ENCODE data around the gene TPSD1.

The TPSD1 gene

DNA sequence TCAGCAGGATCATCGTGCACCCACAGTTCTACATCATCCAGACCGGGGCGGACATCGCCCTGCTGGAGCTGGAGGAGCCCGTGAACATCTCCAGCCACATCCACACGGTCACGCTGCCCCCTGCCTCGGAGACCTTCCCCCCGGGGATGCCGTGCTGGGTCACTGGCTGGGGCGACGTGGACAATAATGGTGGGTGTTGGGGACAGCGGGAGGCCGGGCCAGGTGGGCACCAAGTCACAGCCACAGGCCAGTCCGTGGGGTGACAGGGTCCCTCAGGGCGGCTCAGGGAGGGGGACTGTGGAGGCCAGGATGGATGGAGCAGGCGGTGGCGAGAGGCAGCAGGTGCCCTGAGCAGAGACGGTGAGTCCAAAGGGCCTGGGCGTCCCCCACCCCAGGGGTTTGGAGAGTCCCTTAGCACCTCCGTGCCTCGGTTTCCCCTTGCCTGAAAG lies 1.0 kb downstream of the TPSD1 start:
- Histone ChIP-seq H3K4me3 (ENCODE audit: insufficient read length, low read depth) (no peak overlapping the region), H3K9ac (ENCODE audit: insufficient read length, low read depth) (no peak overlapping the region), H3K36me3 (ENCODE audit: insufficient read depth, insufficient read length, low read length) (no peaks in the 10 kb centered on the region), H3K27me3 (ENCODE audit: insufficient read depth, insufficient read length) (peaks cover 49% of the 10 kb centered on the region), H3K4me1 (ENCODE audit: insufficient read depth, insufficient read length) (no peaks in the 10 kb centered on the region), H3K9me3 (ENCODE audit: insufficient read depth, low read length) (no peaks in the 10 kb centered on the region)
- TF ChIP-seq YY1 (IDR thresholded peaks at IDR 0.05; ENCODE audit: insufficient read depth, insufficient read length) (no peak), ZNF274 (IDR thresholded peaks at IDR 0.05; ENCODE audit: low read depth, low read length) (no peak), SUZ12 (IDR thresholded peaks at IDR 0.05; ENCODE audit: extremely low read depth, insufficient read depth, insufficient read length) (no peak)
- DNase-seq (ENCODE audit: low read depth, low spot score): no peak

DNA sequence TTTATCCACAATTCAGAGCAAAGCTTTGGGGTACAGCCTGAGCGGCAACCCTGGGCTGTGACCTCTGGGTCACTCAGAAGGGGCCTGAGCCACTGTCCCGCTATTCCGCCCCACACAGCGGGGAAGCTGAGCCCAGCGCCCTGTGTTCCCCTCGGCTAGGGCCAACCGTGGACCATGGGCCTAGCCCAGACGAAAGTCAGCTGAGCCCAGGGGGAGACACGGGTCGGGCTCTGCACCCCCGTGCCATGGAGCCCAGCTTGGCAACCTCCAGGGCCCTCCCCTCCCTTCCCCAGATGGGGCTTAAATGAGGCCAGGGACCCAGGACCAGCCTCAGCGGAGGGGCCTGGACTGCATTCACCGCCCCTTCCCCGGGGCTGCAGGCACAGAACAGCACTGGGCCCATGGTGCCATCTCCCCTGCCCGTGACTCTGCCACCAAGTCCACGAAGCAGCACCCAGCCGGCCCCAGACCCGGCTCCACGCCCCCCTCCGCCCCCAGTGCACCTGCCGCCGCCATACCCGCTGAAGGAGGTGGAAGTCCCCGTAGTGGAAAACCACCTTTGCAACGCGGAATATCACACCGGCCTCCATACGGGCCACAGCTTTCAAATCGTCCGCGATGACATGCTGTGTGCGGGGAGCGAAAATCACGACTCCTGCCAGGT lies 1.8 kb downstream of the TPSD1 start:
- DNase-seq (ENCODE audit: low read depth, low spot score): no peak
- Histone ChIP-seq H3K9me3 (ENCODE audit: insufficient read depth, low read length) (no peaks in the 10 kb centered on the region), H3K9ac (ENCODE audit: insufficient read length, low read depth) (no peak overlapping the region), H3K36me3 (ENCODE audit: insufficient read depth, insufficient read length, low read length) (no peaks in the 10 kb centered on the region), H3K4me1 (ENCODE audit: insufficient read depth, insufficient read length) (no peaks in the 10 kb centered on the region), H3K4me3 (ENCODE audit: insufficient read length, low read depth) (no peak overlapping the region), H3K27me3 (ENCODE audit: insufficient read depth, insufficient read length) (peaks cover 55% of the 10 kb centered on the region)
- no peak for TF ChIP-seq ZNF274 (IDR thresholded peaks at IDR 0.05; ENCODE audit: low read depth, low read length)
- no peak for TF ChIP-seq SUZ12 (IDR thresholded peaks at IDR 0.05; ENCODE audit: extremely low read depth, insufficient read depth, insufficient read length)
- TF ChIP-seq YY1 (IDR thresholded peaks at IDR 0.05; ENCODE audit: insufficient read depth, insufficient read length): no peak

DNA sequence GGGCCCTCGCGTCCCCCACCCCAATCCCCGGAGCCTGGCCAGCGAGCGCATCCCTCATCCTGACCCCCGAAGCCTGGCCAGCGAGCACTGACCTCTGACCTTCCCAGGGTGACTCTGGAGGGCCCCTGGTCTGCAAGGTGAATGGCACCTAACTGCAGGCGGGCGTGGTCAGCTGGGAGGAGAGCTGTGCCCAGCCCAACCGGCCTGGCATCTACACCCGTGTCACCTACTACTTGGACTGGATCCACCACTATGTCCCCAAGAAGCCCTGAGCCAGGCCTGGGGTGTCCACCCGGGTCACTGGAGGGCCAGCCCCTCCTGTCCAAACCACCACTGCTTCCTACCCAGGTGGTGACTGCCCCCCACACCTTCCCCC lies 2.3 kb downstream of the TPSD1 start:
- no peaks in the 10 kb centered on the region for H3K36me3 ChIP-seq (ENCODE audit: insufficient read depth, insufficient read length, low read length)
- no peak overlapping the region for H3K9ac ChIP-seq (ENCODE audit: insufficient read length, low read depth)
- TF ChIP-seq YY1 (IDR thresholded peaks at IDR 0.05; ENCODE audit: insufficient read depth, insufficient read length) (no peak), ZNF274 (IDR thresholded peaks at IDR 0.05; ENCODE audit: low read depth, low read length) (no peak), SUZ12 (IDR thresholded peaks at IDR 0.05; ENCODE audit: extremely low read depth, insufficient read depth, insufficient read length) (no peak)
- peaks cover 51% of the 10 kb centered on the region for H3K27me3 ChIP-seq (ENCODE audit: insufficient read depth, insufficient read length)
- H3K4me1 ChIP-seq (ENCODE audit: insufficient read depth, insufficient read length): no peaks in the 10 kb centered on the region
- H3K4me3 ChIP-seq (ENCODE audit: insufficient read length, low read depth): no peak overlapping the region
- no peak for DNase-seq (ENCODE audit: low read depth, low spot score)
- H3K9me3 ChIP-seq (ENCODE audit: insufficient read depth, low read length): no peaks in the 10 kb centered on the region

DNA sequence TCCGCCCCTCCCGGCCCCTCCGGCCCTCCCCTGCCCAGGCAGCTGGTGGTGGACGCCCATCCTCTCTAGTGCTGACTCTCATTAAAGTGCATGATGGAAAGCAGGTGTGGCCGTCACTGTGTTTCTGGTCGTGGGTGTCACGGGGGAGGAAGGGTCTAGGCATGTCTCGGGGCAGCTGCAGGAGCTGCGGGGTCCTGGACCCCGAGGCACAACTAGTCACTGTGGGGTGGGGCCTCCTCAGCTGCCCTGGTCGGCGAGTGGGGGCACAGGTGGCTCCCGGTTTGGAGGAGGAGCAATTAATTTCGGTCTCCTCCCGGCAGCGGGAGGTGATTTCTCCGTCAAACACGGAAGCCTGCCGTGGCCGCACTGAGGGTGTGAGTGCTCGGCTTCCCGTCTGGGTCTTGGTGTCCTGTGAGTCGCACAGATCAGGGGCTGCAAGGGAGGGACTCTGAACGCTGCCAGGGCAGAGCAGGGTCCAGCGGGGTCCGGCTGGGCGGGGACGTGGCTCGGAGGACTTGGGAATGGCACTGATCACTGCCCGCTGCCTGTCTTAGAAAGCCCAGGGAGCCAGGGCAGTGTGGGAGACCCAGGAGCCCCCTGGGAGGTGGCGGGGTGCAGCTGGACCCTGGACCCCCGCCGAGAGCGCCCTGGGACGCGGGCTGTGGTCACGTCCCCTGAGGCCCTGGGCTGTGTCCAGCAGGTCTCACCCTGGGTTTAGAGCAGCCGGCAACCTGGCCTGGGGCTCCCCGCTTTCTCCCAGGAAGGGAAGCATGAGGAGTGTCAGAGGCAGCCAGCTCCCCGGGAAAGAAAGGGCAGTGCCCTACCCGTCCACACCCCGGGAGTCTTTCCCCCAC lies 3.3 kb downstream of the TPSD1 start:
- DNase-seq (ENCODE audit: low read depth, low spot score): no peak
- peaks cover 49% of the 10 kb centered on the region for H3K27me3 ChIP-seq (ENCODE audit: insufficient read depth, insufficient read length)
- H3K4me1 ChIP-seq (ENCODE audit: insufficient read depth, insufficient read length): no peaks in the 10 kb centered on the region
- no peaks in the 10 kb centered on the region for H3K36me3 ChIP-seq (ENCODE audit: insufficient read depth, insufficient read length, low read length)
- H3K9ac ChIP-seq (ENCODE audit: insufficient read length, low read depth): peak overlapping the region; percentile 50
- H3K9me3 ChIP-seq (ENCODE audit: insufficient read depth, low read length): no peaks in the 10 kb centered on the region
- no peak overlapping the region for H3K4me3 ChIP-seq (ENCODE audit: insufficient read length, low read depth)
- TF ChIP-seq YY1 (IDR thresholded peaks at IDR 0.05; ENCODE audit: insufficient read depth, insufficient read length) (no peak), ZNF274 (IDR thresholded peaks at IDR 0.05; ENCODE audit: low read depth, low read length) (no peak)

DNA sequence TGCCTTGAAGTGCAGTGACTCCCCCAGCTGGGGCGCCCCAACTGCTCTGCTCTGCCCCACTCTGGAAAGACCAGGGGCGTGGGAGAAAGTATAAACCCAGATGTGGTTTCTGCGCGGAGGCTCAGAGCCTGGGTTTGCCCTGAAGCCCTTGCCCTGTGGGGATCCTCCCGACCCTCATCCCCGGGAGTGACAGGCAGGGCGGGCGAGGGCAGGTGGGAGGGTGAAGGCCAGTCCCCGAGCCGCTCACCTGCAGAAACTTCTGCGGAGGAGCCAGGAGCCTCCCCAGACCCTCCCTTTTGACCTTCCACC lies 3.8 kb downstream of the TPSD1 start:
- no peak overlapping the region for H3K4me3 ChIP-seq (ENCODE audit: insufficient read length, low read depth)
- no peaks in the 10 kb centered on the region for H3K36me3 ChIP-seq (ENCODE audit: insufficient read depth, insufficient read length, low read length)
- TF ChIP-seq SUZ12 (IDR thresholded peaks at IDR 0.05; ENCODE audit: extremely low read depth, insufficient read depth, insufficient read length) (no peak), YY1 (IDR thresholded peaks at IDR 0.05; ENCODE audit: insufficient read depth, insufficient read length) (no peak)
- no peak for DNase-seq (ENCODE audit: low read depth, low spot score)
- no peaks in the 10 kb centered on the region for H3K4me1 ChIP-seq (ENCODE audit: insufficient read depth, insufficient read length)
- no peaks in the 10 kb centered on the region for H3K9me3 ChIP-seq (ENCODE audit: insufficient read depth, low read length)
- peaks cover 49% of the 10 kb centered on the region for H3K27me3 ChIP-seq (ENCODE audit: insufficient read depth, insufficient read length)
- H3K9ac ChIP-seq (ENCODE audit: insufficient read length, low read depth): peak overlapping the region; percentile 50

DNA sequence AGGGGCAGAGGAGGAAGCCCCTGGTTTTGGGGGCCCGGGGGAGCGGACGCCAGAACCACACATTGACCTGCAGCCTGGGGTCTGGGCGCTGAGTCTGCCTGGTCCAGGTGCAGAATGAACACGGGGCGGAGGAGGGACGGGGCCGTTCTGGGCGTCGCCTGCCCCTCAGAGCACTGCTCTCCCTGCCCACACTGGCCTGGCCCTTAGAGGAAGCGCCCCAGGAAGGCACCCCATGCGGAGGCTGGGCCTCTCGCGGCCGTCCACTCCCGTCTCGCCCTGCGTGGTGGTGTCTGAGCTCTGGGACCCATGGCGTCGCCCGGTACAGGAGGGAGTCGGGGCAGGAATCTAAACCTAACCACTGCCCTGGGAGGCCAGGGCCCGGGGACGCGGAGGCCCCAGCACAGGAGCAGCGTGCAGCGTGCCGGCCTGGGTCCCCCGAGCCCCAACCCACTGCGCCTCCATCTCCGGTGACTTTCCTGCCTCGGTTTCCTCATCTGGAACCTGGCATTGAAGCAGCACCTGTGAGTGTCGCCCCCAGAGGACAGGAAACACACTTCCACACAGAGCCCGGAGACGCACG lies 4.3 kb downstream of the TPSD1 start:
- H3K9ac ChIP-seq (ENCODE audit: insufficient read length, low read depth): no peak overlapping the region
- no peak for DNase-seq (ENCODE audit: low read depth, low spot score)
- no peaks in the 10 kb centered on the region for H3K9me3 ChIP-seq (ENCODE audit: insufficient read depth, low read length)
- no peak overlapping the region for H3K4me3 ChIP-seq (ENCODE audit: insufficient read length, low read depth)
- H3K36me3 ChIP-seq (ENCODE audit: insufficient read depth, insufficient read length, low read length): no peaks in the 10 kb centered on the region
- TF ChIP-seq YY1 (IDR thresholded peaks at IDR 0.05; ENCODE audit: insufficient read depth, insufficient read length) (no peak), SUZ12 (IDR thresholded peaks at IDR 0.05; ENCODE audit: extremely low read depth, insufficient read depth, insufficient read length) (no peak), ZNF274 (IDR thresholded peaks at IDR 0.05; ENCODE audit: low read depth, low read length) (no peak)
- H3K27me3 ChIP-seq (ENCODE audit: insufficient read depth, insufficient read length): peaks cover 49% of the 10 kb centered on the region
- no peaks in the 10 kb centered on the region for H3K4me1 ChIP-seq (ENCODE audit: insufficient read depth, insufficient read length)

DNA sequence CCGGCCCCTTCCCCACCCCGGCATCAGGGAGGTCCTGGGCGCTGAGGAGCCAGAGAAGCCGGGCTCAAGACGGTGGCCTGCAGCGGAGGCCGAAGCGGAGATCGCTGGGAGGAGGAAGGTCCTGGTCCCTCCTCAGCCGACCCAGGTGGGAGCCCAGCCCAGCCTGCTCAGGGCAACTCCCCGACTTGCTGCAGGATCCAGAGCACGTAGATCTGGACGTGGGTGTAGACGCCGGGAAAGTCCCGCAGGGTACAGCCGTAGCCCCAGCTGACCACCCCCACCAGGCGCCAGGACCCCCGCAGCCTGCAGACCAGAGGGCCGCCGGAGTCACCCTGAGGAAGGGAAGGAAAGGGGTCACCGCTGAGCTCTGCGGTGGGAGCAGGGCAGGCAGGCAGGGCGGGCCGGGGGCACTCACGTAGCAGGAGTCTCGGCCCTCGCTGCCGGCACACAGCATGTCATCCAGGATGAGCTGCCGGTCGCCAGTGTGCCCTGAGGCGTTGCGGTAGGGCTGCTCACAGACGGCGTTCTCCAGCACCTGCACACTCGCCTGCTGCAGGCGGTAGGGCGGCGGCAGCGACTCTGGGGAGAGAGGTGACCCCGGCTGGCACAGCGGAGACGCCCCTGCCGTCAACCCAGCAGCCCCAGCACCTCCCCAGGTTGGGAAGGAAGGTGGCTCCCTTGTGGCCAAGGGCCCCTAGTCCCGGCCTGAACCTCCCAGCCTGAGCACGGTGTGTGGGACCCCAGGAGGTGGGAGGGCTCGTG lies 5.4 kb downstream of the TPSD1 start:
- Histone ChIP-seq H3K36me3 (ENCODE audit: insufficient read depth, insufficient read length, low read length) (no peaks in the 10 kb centered on the region), H3K4me1 (ENCODE audit: insufficient read depth, insufficient read length) (no peaks in the 10 kb centered on the region), H3K9ac (ENCODE audit: insufficient read length, low read depth) (peak overlapping the region; percentile 44), H3K4me3 (ENCODE audit: insufficient read length, low read depth) (peak overlapping the region; percentile 4), H3K27me3 (ENCODE audit: insufficient read depth, insufficient read length) (peaks cover 56% of the 10 kb centered on the region), H3K9me3 (ENCODE audit: insufficient read depth, low read length) (no peaks in the 10 kb centered on the region)
- no peak for DNase-seq (ENCODE audit: low read depth, low spot score)
- TF ChIP-seq ZNF274 (IDR thresholded peaks at IDR 0.05; ENCODE audit: low read depth, low read length) (no peak), YY1 (IDR thresholded peaks at IDR 0.05; ENCODE audit: insufficient read depth, insufficient read length) (no peak), SUZ12 (IDR thresholded peaks at IDR 0.05; ENCODE audit: extremely low read depth, insufficient read depth, insufficient read length) (no peak)
